Karpas-422 (cell line): Measurements from ENCODE around the gene C6orf62. TPM values are rescaled to one million over a fixed set of nuclear protein-coding genes. Genes with fewer than 3 reads are reported as not detected.
A peak's percentile ranks its signal among the peaks of the same experiment; 100 is the strongest.
"Not testable (repeated sequence)": the region's sequence is repeated elsewhere in the genome, so short reads cannot be mapped to it uniquely, and the experiment has no call there.

Experiments used
- DNase-seq: peaks from one replicate; pipeline ENCODE4 v3.0.0-alpha.2; 2015
- H2AFZ ChIP-seq: fragments of 200-600 bp; sonication (generic); 2 replicates; pipeline ENCODE4 v1.6.1; 2014; ENCODE audit warnings: antibody characterized with exemption, low read length, mixed read lengths
- H3K27ac ChIP-seq: fragments of 200-600 bp; sonication (generic); 2 replicates; pipeline ENCODE4 v1.5.1; 2014; ENCODE audit warnings: mild to moderate bottlenecking, low read length, moderate library complexity
- H3K27me3 ChIP-seq: fragments of 200-600 bp; sonication (generic); 2 replicates; pipeline ENCODE4 v1.6.1; 2014; ENCODE audit warnings: low read length, mixed read lengths
- H3K36me3 ChIP-seq: fragments of 200-600 bp; sonication (generic); 2 replicates; pipeline ENCODE4 v1.6.1; 2014; ENCODE audit warnings: low read length, mixed read lengths; ENCODE audit not compliant: insufficient read depth
- H3K4me1 ChIP-seq: fragments of 200-600 bp; sonication (generic); 2 replicates; pipeline ENCODE4 v1.6.1; 2014; ENCODE audit warnings: mild to moderate bottlenecking, low read length, mixed read lengths
- H3K4me2 ChIP-seq: fragments of 200-600 bp; sonication (generic); 2 replicates; pipeline ENCODE4 v1.6.1; 2014; ENCODE audit warnings: low read length, low read depth, mild to moderate bottlenecking; ENCODE audit not compliant: poor library complexity, severe bottlenecking
- H3K4me3 ChIP-seq: fragments of 200-600 bp; sonication (generic); 2 replicates; pipeline ENCODE4 v1.5.1; 2014; ENCODE audit warnings: mild to moderate bottlenecking, antibody characterized with exemption, low read length, mixed read lengths
- H3K79me2 ChIP-seq: fragments of 200-600 bp; sonication (generic); 2 replicates; pipeline ENCODE4 v1.6.1; 2014; ENCODE audit warnings: mild to moderate bottlenecking, low read length, mixed read lengths
- H3K9ac ChIP-seq: fragments of 200-600 bp; sonication (generic); 2 replicates; pipeline ENCODE4 v1.6.0; 2014; ENCODE audit warnings: low read length
- H3K9me2 ChIP-seq: fragments of 200-600 bp; sonication (generic), shearing (Covaris generic); replicated peaks from 2 replicates; pipeline ENCODE4 v1.6.0; 2014; ENCODE audit warnings: mild to moderate bottlenecking, low read length, moderate library complexity; ENCODE audit not compliant: insufficient read depth
- H3K9me3 ChIP-seq: fragments of 300-700, 200-600 bp; sonication (generic); 2 replicates; pipeline ENCODE4 v1.6.1; 2014; ENCODE audit warnings: low read length, mixed read lengths
- H4K20me1 ChIP-seq: fragments of 200-600 bp; sonication (generic); 2 replicates; pipeline ENCODE4 v1.6.1; 2014; ENCODE audit warnings: mild to moderate bottlenecking, antibody characterized with exemption, low read length, low read depth; ENCODE audit not compliant: insufficient read depth
- total RNA-seq: library from RNA; depleted of rRNA; stranded (reverse); fragments of >200 nt; shearing (Covaris generic); gene quantifications from 2 replicates; pipeline ENCODE4 v1.2.3, GENCODE V29; 2014; ENCODE audit warnings: low replicate concordance

The C6orf62 gene
- total RNA-seq, 1 experiment from 2014 or later, result 123 TPM

DNA sequence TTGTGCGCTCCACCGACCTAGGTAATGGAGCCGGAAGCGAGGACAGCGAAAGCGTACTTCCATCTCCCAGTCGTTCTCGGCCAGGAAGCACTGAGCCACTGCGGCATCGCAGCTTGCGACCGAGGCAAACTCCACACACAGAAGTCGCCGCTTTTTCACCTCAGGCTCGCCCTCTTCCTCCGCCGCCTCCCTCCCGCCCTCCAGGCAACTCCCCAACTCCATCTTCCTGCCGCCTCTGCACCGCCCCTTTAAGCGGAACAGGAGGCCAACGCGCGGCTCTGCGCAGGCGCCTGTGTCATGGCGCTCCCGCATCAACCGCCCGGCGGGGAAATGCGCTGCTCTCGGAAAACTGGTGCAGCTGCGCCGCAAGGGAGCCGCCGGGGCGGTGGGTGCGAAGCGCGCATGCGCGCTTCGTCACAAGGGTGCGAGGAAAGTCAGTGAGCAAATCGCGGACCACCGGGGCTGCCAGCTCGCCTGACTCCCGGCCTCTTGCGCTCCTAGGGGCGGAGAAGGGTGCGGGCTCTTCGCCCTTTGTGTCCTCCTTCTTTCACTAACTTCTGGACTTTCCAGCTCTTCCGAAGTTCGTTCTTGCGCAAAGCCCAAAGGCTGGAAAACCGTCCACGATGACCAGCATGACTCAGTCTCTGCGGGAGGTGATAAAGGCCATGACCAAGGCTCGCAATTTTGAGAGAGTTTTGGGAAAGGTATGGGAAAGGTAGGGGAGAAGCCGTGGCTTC lies 52.1 kb downstream of the C6orf62 start, which contains the start of the genes ACOT13 and TDP2:
ACOT13 (plus strand) TSS at position 437 of the 737 bp plus-strand sequence; CDS start at position 624, 187 bp downstream.
TDP2 (minus strand) TSS at position 259 of the 737 bp plus-strand sequence; CDS start at position 222, 37 bp downstream.
- H4K20me1 ChIP-seq, result no peaks in the 10 kb centered on the region
- peaks cover 29% of the 10 kb centered on the region for H3K4me1 ChIP-seq
- H3K9me3 ChIP-seq, result peaks cover 4% of the 10 kb centered on the region; the same call in 1 of the 2 replicates
- H3K27me3 ChIP-seq, result no peaks in the 10 kb centered on the region
- peak within 1 kb of the TSS; percentile 87 for H3K4me2 ChIP-seq
- H3K9ac ChIP-seq, result peak within 1 kb of the TSS; percentile 96
- H2AFZ ChIP-seq, result peak within 1 kb of the TSS; percentile 85
- peak within 1 kb of the TSS; percentile 93 for H3K4me3 ChIP-seq
- DNase-seq, result peak; percentile 99
- H3K27ac ChIP-seq, result peak within 1 kb of the TSS; percentile 74
- H3K79me2 ChIP-seq, result peaks cover 64% of the 10 kb centered on the region
- H3K36me3 ChIP-seq, result peaks cover 27% of the 10 kb centered on the region
- H3K9me2 ChIP-seq, result no peaks in the 10 kb centered on the region

DNA sequence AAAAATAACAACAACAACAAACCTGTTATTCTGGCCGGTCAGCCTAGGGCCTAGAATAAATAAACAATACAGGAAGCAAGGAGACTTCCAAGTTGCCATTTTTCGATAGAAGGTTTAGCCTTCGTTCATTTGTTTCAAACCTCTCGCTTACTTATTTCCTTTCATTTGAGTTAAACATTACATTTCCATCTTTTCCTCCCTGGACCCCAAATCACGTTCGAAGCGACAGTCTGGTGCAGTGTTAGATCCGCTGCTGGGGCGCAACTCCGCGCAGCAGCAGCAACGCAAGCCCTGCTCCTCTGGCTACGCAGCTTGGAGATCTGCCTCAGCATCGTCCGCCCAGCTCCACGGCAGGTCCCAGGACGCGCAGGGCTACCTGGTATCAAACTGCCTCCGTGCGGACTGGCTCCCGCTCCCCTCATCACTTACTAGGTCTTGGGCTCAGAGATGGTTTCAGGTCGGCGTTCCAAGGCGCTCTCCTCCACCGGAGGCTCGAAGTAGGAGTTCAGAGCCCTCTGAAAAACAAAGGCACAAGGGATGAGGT lies 52.8 kb downstream of the C6orf62 start:
- Histone ChIP-seq H3K4me2 (peak overlapping the region; percentile 87), H3K36me3 (peaks cover 27% of the 10 kb centered on the region), H3K4me1 (peaks cover 29% of the 10 kb centered on the region), H3K27ac (peak overlapping the region; percentile 74), H3K4me3 (peak overlapping the region; percentile 93), H4K20me1 (no peaks in the 10 kb centered on the region), H3K27me3 (no peaks in the 10 kb centered on the region), H3K9me2 (no peaks in the 10 kb centered on the region), H3K9me3 (peaks cover 4% of the 10 kb centered on the region; the same call in 1 of the 2 replicates), H2AFZ (peak overlapping the region; percentile 85), H3K79me2 (peaks cover 64% of the 10 kb centered on the region), H3K9ac (peak overlapping the region; percentile 96)
- DNase-seq, result peak; percentile 76

DNA sequence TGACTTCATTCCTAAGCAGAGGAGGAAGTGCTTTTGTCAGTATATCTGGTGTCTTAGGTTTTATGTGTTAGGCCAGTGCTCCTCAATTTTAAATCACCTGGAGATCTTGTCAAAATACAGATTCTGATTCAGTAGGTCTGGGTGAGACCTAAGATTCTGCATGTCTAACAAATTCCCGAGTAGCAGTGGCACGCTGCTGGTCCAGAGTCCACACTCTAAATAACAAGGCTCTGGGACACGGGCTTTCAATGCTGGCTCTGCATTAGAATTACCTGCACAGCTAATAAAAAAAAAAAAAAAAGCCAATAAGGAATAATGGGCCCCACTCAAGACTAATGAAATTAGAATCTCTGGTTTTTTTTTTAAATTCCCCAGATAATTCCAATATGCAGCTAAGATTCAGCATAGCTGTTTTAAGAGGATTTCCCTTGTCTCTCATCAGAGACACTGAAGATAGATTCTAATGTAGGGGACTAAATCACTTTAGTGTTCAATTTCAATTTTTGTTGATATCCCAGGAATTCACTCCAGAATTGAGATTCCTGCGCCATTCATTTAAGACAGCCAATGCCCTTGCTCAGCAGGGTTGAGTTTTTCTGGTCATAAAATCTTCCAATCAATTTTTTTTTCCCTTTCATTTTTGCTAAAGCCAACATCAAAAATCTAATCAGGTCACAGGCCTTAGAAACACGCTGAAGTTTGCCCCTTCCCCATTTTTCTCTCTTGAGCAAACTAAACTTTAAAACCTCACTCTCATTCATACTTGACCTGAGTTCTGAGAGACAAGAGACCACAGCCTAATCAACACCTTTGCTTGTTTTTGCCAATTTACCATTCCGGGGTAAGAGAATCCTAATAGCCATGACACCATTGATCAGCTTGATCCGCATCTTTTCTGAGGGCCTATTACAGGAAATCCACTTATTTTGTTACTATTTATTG lies 54.6 kb downstream of the C6orf62 start:
- Histone ChIP-seq H3K4me3 (peak overlapping the region; percentile 93), H2AFZ (no peak overlapping the region), H3K79me2 (peaks cover 75% of the 10 kb centered on the region), H3K9me3 (no peaks in the 10 kb centered on the region), H3K27ac (no peak overlapping the region), H3K36me3 (peaks cover 18% of the 10 kb centered on the region; the same call in 1 of the 2 replicates), H3K4me2 (peak overlapping the region; percentile 87), H4K20me1 (no peaks in the 10 kb centered on the region), H3K27me3 (no peaks in the 10 kb centered on the region), H3K4me1 (peaks cover 29% of the 10 kb centered on the region), H3K9ac (peak overlapping the region; percentile 96; the same call in 1 of the 2 replicates), H3K9me2 (no peaks in the 10 kb centered on the region)
- DNase-seq, result no peak

- Histone ChIP-seq H3K27ac (no peak overlapping the region), H3K79me2 (peaks cover 76% of the 10 kb centered on the region), H3K36me3 (peaks cover 26% of the 10 kb centered on the region; the same call in 1 of the 2 replicates), H3K9me3 (no peaks in the 10 kb centered on the region), H3K27me3 (no peaks in the 10 kb centered on the region), H3K4me3 (no peak overlapping the region), H3K4me2 (no peak overlapping the region), H3K9me2 (no peaks in the 10 kb centered on the region), H4K20me1 (no peaks in the 10 kb centered on the region), H2AFZ (no peak overlapping the region), H3K9ac (no peak overlapping the region), H3K4me1 (peaks cover 23% of the 10 kb centered on the region)
- no peak for DNase-seq
These were observed 55.8 kb downstream of the C6orf62 start for GRCh38 chr6:24663189-24663588.

DNA sequence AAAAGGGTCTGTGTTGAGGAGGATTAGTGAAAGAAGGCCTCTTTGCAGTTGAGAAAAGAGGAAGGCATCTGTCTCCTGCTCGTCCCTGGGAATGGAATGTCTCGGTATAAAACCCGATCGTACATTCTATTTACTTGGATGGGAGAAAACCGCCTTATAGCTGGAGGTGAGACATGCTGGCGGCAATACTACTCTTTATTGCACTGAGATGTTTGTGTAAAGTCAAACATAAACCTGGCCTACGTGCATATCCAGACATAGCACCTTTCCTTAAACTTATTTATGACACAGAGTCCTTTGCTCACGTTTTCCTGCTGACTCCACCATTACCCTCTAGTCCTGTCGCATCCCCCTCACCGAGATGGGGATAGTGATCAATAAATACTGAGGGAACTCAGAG lies 56.7 kb downstream of the C6orf62 start:
- DNase-seq, result no peak
- peaks cover 16% of the 10 kb centered on the region for H3K4me1 ChIP-seq
- H3K36me3 ChIP-seq, result peaks cover 29% of the 10 kb centered on the region; the same call in 1 of the 2 replicates
- H3K27me3 ChIP-seq, result no peaks in the 10 kb centered on the region
- H3K4me2 ChIP-seq, result no peak overlapping the region
- H3K9ac ChIP-seq, result no peak overlapping the region
- H4K20me1 ChIP-seq, result no peaks in the 10 kb centered on the region
- no peak overlapping the region for H2AFZ ChIP-seq
- no peak overlapping the region for H3K27ac ChIP-seq
- no peaks in the 10 kb centered on the region for H3K9me2 ChIP-seq
- H3K79me2 ChIP-seq, result peaks cover 73% of the 10 kb centered on the region
- no peak overlapping the region for H3K4me3 ChIP-seq
- no peaks in the 10 kb centered on the region for H3K9me3 ChIP-seq

GRCh38 chr6:24661759-24662158 lies 57.2 kb downstream of the C6orf62 start:
- H3K27me3 ChIP-seq, DNase-seq, H3K27ac ChIP-seq, H3K9me3 ChIP-seq, H3K4me3 ChIP-seq, H2AFZ ChIP-seq, H3K4me2 ChIP-seq, H3K9ac ChIP-seq, H4K20me1 ChIP-seq, H3K9me2 ChIP-seq: not testable (repeated sequence)
- Histone ChIP-seq H3K79me2 (peaks cover 75% of the 10 kb centered on the region), H3K4me1 (peaks cover 16% of the 10 kb centered on the region), H3K36me3 (peaks cover 32% of the 10 kb centered on the region; the same call in 1 of the 2 replicates)

- Histone ChIP-seq H3K4me1 (peaks cover 10% of the 10 kb centered on the region), H4K20me1 (no peaks in the 10 kb centered on the region), H3K9ac (no peak overlapping the region), H3K9me2 (no peaks in the 10 kb centered on the region), H3K4me2 (no peak overlapping the region), H3K36me3 (peaks cover 35% of the 10 kb centered on the region; the same call in 1 of the 2 replicates), H3K9me3 (no peaks in the 10 kb centered on the region), H3K79me2 (peaks cover 77% of the 10 kb centered on the region), H3K4me3 (no peak overlapping the region), H3K27ac (no peak overlapping the region), H2AFZ (no peak overlapping the region), H3K27me3 (no peaks in the 10 kb centered on the region)
- DNase-seq, result no peak
These were observed 58.8 kb downstream of the C6orf62 start for GRCh38 chr6:24660105-24660504.
